ENCODE results near the gene OASL. TPM values are rescaled to one million over a fixed set of nuclear protein-coding genes. Genes with fewer than 3 reads are reported as not detected.

OASL gene
- total RNA-seq, 1 donor from 2014 or later = 2.4 TPM

DNA sequence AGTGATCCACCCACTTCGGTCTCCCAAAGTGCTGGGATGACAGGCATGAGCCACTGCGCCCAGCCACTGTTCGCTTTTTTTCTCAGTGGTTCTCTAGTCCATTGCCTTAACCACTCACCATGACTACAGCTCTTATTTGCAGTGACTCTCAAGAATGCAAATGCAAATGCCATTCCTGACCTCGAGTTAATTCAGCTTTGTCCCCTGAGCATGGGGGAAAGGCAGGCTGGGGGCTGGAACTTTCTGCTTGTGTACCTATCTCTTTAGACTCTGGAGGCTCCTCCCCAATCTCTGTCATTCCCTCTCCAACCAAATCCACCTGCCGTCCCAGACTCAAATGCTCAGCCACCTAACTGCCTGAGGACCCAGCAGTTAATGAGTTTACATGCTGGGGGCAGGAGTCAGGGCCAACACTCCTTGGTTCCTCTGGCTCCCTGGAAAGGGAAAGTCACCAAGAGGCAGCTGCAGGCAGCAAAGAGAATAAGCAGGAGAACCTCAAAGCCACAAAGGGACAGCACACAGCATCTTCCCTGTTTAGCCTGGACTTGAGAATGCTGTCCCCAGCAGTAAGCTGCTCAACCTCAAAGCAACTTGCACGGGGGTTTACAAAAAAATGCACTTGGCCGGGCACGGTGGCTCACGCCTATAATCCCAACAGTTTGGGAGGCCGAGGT lies 66.0 kb downstream of the OASL start:
- no peak for DNase-seq (ENCODE audit: extremely low read depth, low read depth, low spot score)

- peak; percentile 39 for DNase-seq (ENCODE audit: extremely low read depth, low read depth, low spot score)
Observed at GRCh38 chr12:120971299-120972180, 67.5 kb downstream of the OASL start.

- DNase-seq (ENCODE audit: extremely low read depth, low read depth, low spot score) = no peak
Observed at GRCh38 chr12:120970310-120970709, 68.7 kb downstream of the OASL start.

Other genes with a start within 250 kb of the OASL start
- gene SPPL3, start 134.9 kb downstream of the OASL start, total RNA-seq = 19.7 and 33.7 TPM in 2 replicates
- gene HNF1A, start 60.7 kb downstream of the OASL start, total RNA-seq = not detected in 2 replicates
- gene C12orf43, start 22.8 kb downstream of the OASL start, total RNA-seq = 18.0 and 19.8 TPM in 2 replicates
- 2.6 and 4.2 TPM in 2 replicates for gene P2RX7, start 93.6 kb upstream of the OASL start, total RNA-seq
- gene P2RX4, start 170.9 kb upstream of the OASL start, total RNA-seq = 204 and 244 TPM in 2 replicates

All from glomerular endothelial cell (primary cell).